Fibroblast of skin of right quadriceps (primary cell): Measurements from ENCODE around the gene SMS.
"Not testable (repeated sequence)": the region's sequence is repeated elsewhere in the genome, so short reads cannot be mapped to it uniquely, and the experiment has no call there.

Experiments used
- DNase-seq: peaks from one replicate; pipeline ENCODE4 v3.0.0-alpha.2; 2013

Gene SMS

GRCh38 chrX:21940356-21940829, at the start of gene SMS:
Gene SMS (plus strand): TSS chrX:21940709. CDS start chrX:21940825, 116 bp downstream.
- peak; percentile 77 for DNase-seq

- DNase-seq, result no peak
Measured at GRCh38 chrX:21905313-21905712, 35.2 kb upstream of the SMS start.

DNA sequence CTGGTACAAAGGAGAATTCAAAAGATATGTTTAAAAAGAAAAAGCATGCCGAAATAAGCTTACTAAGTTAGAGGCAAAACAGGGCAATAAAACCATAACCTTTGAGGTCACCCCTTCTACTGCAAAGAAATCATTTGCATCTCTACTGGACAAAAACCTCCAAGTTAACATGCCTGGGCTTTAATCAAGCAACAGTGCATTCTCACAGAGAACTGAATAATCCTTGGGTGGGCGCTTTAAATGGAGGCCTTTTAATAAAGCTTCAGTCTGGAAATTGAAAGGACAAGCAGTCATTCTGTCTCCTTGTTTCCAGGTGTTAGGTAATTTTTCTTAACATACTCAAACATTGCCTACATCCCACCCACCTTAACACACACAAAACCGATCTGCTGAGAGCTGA, 34.6 kb upstream of the SMS start:
- DNase-seq, result no peak

DNA sequence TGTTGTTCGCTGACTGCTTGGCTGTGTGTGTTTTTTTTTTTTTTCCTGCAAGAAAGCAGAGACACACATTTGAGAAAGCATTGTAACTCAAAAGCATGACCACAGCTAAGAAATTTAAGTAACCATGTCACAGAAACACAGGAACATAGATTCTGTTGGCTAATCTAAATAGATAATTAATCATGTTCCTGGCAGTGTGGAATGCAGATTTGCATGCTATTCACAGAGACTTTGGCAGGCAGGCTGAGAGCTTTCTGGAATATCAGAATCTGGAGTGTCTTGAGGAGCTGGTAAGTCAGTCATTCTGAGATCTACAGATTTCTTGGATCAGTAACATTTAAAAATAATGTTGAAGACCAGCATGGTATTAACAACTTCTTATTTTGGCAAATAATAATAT, 33.2 kb upstream of the SMS start:
- DNase-seq, result peak; percentile 53

DNA sequence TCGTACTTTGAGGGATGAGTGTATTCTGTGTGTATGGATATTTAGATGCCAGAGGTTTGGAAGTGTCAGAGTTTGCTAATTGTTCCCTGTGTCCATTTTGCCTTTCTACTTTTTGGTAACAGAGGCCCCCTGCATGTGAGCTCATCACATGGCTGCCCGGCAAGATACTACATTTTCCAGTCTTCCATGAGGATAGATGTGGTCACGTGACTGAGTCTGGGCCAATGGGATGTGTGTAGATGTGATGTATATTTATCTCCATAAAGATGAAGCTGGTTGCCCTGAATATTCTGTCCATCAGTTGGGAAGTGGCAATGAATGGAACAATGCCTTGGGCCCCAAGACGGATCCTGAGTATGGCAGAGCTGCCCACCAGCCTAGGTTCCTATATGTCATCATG, 29.0 kb upstream of the SMS start:
- no peak for DNase-seq

DNA sequence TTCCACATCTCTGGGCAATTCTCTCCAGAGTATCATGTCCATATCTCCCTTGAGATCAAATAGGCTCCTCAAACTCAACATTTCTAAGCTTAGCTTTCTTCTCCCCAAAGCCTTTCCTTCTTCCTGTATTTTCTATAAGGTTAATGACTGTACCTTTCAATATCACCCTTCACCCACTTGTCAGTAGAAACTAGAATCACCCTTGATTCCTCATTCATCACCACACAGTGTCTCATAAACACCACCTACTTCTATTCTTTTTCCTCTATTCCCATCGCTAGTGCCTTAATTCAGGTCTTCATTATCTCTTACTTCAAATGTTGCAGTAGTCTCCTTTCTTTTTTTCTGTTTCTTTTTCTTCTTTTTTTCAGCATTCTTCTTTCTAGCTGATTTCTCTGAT, 28.3 kb upstream of the SMS start:
- DNase-seq, result no peak

DNA sequence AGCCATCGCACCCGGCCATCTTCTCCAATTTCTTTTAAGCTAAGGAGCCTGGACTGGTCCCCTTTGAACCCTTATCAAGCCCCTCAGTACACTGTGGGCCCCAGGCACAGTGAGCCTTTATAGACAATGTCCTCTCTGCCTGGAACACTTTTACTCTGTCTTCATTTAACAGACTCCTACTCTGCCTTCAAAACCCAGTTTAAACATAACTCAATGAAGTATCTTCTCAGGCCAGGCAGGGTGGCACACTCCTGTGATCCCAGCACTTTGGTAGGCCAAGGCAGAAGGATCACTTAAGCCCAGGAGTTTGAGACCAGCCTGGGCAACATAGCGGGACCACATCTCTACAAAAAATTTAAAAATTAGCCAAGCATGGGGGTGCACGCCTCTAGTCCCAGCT, 27.5 kb upstream of the SMS start:
- no peak for DNase-seq

GRCh38 chrX:21926116-21926515, 14.4 kb upstream of the SMS start:
- no peak for DNase-seq

DNA sequence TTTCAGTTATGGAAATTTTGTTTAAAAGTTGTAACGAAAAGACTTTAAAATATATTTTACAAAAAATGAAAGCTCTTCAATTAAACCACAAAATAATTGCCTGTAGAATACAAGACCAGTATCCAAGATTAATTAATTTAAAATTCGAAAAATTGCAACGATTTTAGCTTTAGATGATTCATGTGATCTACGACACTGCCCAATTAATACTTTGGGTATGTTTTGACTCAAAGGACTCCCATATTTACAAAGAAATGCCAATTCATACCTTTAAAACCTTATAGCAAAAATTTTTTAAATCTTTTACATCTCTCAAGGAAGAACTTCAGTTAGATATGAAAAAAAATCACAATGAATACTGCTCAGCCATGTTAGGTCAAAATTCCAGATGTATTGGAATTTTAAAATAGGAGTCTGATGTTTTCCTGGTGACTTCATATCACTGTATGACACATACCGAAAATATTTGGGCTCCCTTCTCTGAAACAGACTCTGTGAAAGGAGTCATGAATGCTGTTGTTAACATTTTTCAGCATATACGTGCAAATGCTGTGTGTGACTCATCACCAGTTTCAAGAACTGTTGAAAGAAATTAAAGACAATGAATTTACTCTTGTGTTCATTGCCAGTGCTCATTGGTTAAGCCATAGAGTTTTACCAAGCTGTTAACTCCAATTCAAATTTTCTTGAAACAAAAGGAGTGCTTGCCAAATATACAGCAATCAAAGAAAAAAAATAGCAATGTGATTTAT, 13.8 kb upstream of the SMS start:
- peak; percentile 96 for DNase-seq

DNA sequence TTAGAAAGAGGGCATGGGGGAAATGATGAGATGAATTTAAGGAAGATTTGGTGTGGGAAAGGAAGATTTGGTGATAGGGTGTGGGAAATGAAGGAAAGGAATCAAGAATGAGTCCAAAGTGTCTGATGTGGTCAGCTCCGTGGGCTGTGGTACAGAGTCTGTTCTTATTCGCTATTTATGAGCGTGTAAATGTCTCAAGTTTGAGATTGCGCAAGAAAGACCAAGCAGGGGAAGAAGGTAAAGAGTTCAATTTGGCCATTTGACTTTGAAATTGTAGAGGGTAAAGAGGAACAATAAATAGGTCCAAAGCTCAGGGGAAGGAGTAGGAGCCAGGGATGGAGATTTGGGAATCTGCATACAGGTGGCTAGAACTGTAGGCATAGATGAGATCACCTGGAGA, 11.3 kb upstream of the SMS start:
- no peak for DNase-seq

GRCh38 chrX:21930986-21931385, 9.5 kb upstream of the SMS start:
- DNase-seq, result no peak

DNA sequence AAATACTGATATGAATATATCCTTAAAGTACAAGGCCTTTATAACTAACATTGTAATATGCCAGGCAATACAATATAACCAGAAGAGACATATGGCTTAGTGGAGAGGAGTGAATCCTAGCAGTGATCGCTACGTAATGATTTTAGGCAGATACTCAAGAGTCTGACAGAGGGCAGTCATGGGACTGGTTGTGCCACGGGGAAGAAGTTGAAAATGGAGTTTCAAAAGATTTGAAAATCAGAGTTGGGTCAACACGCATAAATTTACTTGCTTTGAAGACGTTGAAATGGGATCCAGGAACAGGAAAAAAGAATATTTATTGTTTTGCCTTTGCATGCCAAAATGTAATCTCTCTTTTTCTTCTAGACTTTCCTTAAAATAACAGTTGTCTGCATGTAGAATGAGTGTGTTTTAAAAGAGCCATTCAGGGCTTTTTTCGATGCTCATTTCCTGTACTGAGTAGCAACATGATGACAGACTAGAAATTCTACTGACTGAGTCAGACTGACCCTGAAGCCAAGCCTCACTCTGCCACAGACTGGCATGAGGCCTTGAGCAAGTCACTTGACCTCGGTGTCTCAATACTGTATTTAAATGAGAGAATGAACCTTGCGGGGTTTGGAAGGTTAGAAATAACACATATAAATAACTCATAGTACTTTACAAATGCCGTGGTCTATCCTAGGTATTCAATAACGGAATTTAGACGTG, 8.1 kb upstream of the SMS start:
- peak; percentile 85 for DNase-seq

- no peak for DNase-seq
Measured at GRCh38 chrX:21933077-21933476, 7.4 kb upstream of the SMS start.

DNA sequence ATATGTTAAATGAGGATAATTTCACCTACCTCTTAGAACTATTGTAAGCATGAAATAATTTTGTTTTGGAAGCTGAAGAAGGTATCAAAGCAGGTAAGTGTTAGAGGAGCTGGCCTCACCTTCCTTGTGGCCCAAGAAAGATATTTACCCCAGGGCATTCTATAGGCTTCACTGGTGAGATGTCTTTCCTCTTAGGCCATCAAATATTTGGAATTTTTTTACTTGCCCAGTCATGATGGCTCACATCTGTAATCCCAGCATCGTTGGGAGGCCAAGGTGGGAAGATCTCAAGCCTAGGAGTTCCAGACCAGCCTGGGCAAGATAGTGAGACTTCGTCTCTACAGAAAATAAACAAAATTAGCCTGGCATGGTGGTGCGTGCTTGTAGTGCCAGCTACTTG, 6.1 kb upstream of the SMS start:
- DNase-seq, result no peak

DNA sequence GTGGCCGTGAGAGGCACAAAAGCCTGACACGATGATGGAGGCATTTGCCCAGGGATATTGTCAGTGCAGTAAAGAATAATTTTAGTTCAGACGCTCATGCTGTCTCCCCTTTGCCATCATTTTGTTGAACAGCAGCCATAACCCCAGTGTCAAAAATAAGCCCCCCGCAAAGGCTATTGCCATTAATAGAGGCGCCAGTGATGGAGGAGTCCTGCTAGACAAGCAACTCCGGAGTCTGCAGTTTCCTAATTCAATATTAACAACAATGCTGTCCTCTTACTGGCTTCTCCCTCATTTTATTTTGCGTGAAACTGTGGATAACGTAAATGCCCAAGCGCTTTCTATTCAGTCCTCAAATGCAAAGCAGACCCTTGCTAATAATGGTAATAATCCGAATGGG, 603 bp upstream of the SMS start:
- no peak for DNase-seq

DNA sequence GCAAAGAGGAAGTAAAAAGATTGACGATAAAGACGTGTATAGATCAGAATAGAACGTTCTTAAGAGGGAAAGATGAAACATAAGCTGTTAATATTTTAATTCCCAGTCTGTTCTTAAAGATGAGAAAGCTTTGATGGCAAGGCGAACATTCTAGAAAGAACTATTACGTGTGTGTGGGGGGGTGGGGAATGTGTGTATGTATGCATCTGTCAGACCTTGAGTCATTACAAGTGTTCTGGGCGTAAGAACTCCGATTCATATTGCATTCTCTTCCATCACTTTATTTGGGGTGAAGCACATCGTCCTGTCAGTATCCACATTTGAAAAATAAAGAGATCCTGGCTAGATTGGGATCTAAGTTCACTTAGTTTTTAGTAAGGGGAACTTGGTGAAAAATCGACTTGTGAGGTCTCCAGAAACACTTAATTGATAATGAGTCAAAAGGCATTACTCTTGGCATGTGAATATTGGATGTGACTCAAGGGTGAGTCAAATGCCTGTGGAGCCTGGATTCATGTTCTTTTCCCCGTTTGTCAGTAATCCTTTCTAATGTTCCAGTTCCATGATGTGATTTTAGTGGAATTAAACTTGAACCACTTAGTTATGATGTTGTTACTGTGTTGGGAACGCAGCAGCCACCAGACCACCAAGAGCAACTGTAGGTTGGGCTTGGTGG, 3.1 kb downstream of the SMS start:
- peak; percentile 95 for DNase-seq

DNA sequence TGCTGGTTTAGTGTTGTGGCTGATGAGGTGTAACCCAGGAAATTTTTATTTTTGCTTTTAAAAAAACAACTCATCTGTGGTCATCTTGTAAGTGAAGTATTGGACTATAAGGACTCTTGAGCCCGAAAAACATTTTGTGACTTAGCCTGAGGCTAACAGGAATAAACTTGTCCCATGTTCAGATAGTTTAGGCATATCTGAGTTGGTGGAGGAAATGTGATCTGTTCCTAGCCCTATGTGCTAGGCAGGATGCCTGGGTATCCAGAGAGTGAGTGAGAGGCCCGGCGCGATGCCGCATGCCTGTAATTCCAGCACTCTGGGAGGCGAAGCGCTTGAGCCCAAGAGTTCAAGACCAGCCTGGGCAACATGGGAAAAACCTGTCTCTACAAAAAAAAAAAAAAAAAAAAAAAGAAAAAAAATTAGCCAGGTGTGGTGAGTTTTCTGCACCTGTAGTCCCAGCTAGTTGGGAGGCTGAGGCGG, 3.7 kb downstream of the SMS start:
- no peak for DNase-seq

DNA sequence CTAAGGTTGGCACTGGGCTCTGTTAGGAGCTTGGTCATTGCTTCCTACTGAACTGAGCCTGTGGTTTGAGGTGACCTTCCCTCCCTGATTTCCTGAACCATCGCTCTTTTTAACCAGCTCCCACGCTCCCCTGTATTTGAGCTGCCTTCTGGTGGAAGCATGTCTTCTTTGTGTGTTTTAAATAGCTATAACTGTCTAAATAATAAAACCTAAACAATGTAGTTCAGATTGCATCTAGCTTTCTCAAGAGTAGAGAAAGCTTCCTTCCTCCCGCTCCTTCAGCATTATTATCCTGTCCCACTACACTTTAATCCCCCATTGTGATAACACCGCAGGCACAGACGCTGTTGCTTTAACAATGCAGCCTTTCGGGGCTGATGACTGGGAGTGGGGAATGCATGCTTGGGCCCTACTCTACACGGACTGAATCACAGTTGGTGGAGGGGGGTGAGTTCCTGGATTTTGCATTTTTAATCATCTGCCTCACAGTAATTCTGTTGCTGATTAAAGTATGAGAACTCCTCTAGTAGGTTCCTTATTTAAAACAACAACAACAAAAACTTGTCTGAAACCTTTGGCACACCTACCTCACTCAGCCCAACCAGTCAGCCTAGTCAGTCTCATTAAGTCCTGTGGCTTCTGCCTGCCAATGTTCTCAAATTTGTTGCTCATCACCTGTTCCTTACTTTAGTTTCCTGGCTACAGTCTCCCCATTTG, 6.6 kb downstream of the SMS start:
- DNase-seq, result peak; percentile 71

DNA sequence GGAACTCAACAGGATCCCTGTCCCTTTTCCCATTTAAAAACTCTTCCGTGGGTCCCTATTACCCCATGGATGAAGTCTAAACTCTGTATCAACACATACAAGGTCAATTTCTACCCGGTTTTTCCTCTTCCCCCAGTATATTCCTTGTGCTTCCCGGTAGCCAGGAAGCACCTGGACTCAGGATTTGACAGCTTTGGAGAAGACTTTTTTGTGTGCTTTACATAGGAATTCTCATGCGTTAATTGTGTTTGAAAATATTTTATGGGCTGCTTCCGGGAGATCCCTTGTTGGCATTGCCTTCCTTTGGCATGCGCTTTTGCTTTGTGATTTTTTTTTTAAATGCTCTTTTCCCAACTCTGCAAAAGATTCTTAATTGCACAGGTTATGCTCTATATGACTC, 7.2 kb downstream of the SMS start:
- no peak for DNase-seq

DNA sequence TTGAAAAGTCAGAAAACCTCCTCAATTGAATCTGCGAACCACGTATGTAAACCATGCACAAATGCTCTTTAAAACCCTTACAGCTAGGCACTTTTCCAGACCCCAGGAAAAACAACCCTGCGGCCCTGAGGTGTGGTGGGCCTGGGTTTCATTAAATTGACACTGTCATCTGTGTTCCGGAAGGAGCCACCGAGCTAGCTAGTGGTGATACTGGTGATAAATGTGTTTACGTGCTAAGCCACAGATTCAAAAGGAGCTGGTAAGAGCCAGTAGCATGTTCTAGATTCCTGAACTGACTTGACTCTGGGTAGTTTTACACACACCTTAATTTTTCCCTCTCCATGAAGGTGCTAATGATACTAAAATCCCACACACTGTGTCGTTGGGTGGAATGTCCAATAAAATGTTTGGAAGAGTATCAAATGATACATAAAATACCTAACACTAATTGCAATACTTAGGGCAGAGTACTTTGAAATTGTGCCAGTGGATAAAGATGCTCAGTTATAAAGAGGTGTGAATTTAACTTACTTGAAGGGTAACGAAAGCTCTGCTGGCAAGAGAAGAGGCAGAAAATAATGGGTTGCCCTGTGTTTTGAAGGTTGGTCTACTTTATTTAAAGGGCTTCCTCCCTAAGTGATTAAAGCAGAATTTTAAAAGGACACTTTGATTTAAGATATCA, 8.5 kb downstream of the SMS start:
- no peak for DNase-seq

GRCh38 chrX:21949689-21950088, 9.2 kb downstream of the SMS start:
- no peak for DNase-seq

- DNase-seq, result not testable (repeated sequence)
Measured at GRCh38 chrX:21950557-21950956, 10.0 kb downstream of the SMS start.

DNA sequence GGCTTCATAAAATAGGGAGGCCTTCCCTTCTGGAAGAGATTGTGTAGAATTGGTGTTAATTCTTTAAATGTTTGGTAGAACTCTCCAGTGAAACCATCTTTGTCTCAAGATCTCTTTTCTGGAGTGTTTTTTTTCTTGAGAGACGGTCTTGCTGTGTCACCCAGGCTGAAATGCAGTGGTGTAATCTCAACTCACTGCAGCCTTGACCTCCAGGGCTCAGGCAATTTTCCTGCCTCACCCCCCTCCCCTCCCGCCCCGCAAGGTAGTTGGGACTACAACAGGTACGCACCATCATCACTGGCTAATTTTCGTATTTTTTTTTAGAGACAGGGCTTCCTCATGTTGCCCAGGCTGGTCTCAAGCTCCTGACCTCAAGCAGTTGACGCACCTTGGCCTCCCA, 12.1 kb downstream of the SMS start:
- no peak for DNase-seq
